Measurements from ENCODE around the gene TACR1.

TACR1 gene

DNA sequence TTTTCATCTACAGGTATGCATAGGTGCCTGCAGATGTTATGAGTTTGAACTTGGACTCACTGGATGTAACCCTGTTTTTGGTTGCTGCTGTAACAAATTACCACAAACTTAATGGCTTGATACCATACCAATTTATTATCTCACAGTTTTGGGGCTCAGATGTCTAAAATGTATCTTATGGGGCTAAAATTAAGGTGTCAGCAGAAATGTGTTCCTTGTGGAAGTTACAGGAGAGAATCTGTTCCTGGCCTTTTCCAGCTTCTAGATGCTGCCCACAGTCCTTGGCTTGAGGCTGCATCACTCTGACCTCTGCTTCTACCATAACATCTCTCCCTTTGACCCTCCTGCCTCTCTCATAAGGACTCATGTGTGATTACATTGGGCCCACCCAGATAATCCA, 193.3 kb downstream of the TACR1 start:
- DNase-seq, result no peak

DNA sequence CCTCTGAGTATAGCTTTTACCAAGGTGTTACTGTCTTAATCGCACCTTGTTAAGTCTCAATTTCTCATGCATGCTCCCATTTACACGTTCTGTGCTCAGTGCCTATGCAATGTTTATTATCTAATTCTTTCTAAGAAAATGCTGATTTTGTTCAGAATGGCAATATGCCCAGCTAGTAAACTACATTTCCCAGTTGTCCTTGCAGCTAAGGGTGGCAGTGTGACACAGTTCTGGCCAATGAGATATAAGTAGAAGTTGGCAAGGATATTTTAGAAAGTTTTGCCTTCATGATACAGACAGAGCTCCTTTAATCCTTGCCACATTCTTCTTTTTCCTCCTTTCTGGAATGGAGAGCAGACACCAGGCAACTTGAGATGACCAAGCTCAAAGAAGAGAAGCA, 195.5 kb downstream of the TACR1 start:
- DNase-seq, result no peak

GRCh38 chr2:75003276-75003675, 196.0 kb downstream of the TACR1 start:
- no peak for DNase-seq

DNA sequence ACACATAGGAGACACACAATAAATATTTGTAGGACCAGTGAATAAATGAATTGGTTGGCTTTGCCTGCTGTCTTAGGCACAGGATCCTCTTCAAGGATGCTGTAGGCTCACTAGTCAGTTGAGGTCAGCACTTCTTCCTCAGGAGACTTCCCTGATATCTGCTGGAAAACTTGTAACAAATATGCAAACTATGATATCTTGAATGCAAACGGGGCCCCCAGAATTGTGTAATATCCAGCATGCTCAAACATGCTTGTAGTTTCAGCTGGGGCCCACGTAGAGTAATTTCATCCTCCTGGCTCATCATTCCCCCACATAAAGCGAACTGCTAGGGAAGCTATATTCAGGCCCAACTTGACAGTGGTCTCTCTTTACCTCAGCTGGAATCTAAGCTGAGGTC, 197.3 kb downstream of the TACR1 start:
- DNase-seq, result no peak

- DNase-seq, result no peak
Measured at GRCh38 chr2:74999468-74999867, 199.9 kb downstream of the TACR1 start.

Data from CD4-positive, alpha-beta T cell treated with Interleukin-21 for 1 hour (primary cell).